Adrenal gland (tissue), 12 donors: ENCODE measurements around the gene STRA6. TPM values are rescaled to one million over a fixed set of nuclear protein-coding genes. Genes with fewer than 3 reads are reported as not detected.

Source experiments
- DNase-seq, 7 donors: peaks; one replicate each; pipeline ENCODE4 v3.0.0-alpha.2; 2019 to 2020
- H3K27ac ChIP-seq, 5 donors: fragments of 200-600 bp; sonication (generic) in 4 of 5; 1 replicate in 3 of 5; 2 replicates in 2 of 5; pipeline versions ENCODE4 v1.5.1 to v1.8.0; 2016 to 2020; ENCODE audit warnings: mild to moderate bottlenecking in 1 of 5
- H3K27me3 ChIP-seq: fragments of 200-600 bp; 2 replicates; pipeline ENCODE4 v1.8.0; 2021
- H3K36me3 ChIP-seq, 2 donors: fragments of 200-600 bp; replicated peaks in 1 of 2; 1 replicate in 1 of 2; 2 replicates in 1 of 2; pipeline versions ENCODE4 v1.5.1 to v1.8.0; 2018 to 2022
- H3K4me1 ChIP-seq, 2 donors: fragments of 200-600 bp; replicated peaks in 1 of 2; 1 replicate in 1 of 2; 2 replicates in 1 of 2; pipeline versions ENCODE4 v1.5.1 to v1.8.0; 2018 to 2021
- H3K4me3 ChIP-seq, 4 donors: fragments of 200-600 bp; sonication (generic) in 3 of 4; one replicate each; pipeline ENCODE4 v1.5.1; 2016 to 2018
- H3K9me3 ChIP-seq, 3 donors: fragments of 200-600 bp; sonication (generic) in 1 of 3; replicated peaks in 1 of 3; 1 replicate in 2 of 3; 2 replicates in 1 of 3; pipeline versions ENCODE4 v1.5.1 to v1.8.0; 2016 to 2021
- POLR2A ChIP-seq, 2 donors: fragments of 450-650 bp; IDR thresholded peaks; one replicate each; pipeline ENCODE4 v1.6.1; 2017; ENCODE audit warnings: antibody characterized with exemption in 2 of 2, mild to moderate bottlenecking in 2 of 2, moderate library complexity in 1 of 2
- whole genome bisulfite sequencing, 4 donors: extraction: QIAGEN DNeasy Blood & Tissue Kit in 2 of 4; methylation state at CpG; one replicate each; pipeline versions ENCODE4 v1.1.5 to v1.1.7; 2013 to 2017; 5-methylcytosine and 5-hydroxymethylcytosine counted together
- intact Hi-C, 2 donors: fragments of 100-400 bp; cut with DNase I; formaldehyde crosslinking; loops; one replicate each; pipeline versions ENCODE4 v1.14.1 to v1.15.0; 2022 to 2023
- polyA plus RNA-seq, 3 donors: library from polyadenylated mRNA; stranded (reverse); fragments of 200-250 nt in 2 of 3; fragments of 350-450 nt in 1 of 3; fragmentation: Illumina TruSeq in 1 of 3; extraction: RNeasy Lipid Tissue Mini Kit (QIAGEN cat#74804) in 1 of 3; gene quantifications; one replicate each; pipeline ENCODE4 v1.2.3, GENCODE V29; 2013 to 2014
- total RNA-seq, 9 donors: library from RNA; depleted of rRNA in 4 of 9; stranded (reverse); fragments of >200 nt in 4 of 9; fragments of 120-200 nt in 1 of 9; fragmentation: NEBNext Ultra II Directional in 1 of 9; extraction: Animal tissue kit (Norgen Biotek cat#: 25700) in 1 of 9; gene quantifications; one replicate each; pipeline versions ENCODE4 v1.1.0 to v1.2.4, GENCODE V29; 2013 to 2023
- TF ChIP-seq, protein P1 (sequence below), 6 experiments: fragments of 450-650 bp in 4 of 6; fragments of 200-600 bp in 2 of 6; sonication (generic) in 1 of 6; IDR thresholded peaks; 1 replicate in 5 of 6; 2 replicates in 1 of 6; pipeline versions ENCODE4 v1.5.1 to v1.8.0; 2016 to 2021; ENCODE audit warnings: antibody characterized with exemption in 6 of 6, mild to moderate bottlenecking in 2 of 6, moderate library complexity in 1 of 6
- donor health status: healthy with polysubstance abuse.
- donor health status: Bipolar disorder and iron deficiency.
- donor health status: DM: yes; HTN: yes; CAD: no.
- donor health status: DM: no; HTN: no; CAD: no.
- donor health status: DM: no; HTN: no; CAD: no.
- donor health status: DM: yes; HTN: yes; CAD: no.

STRA6 gene
- total and polyA plus RNA-seq, 12 donors = 0.22 to 12.6 (median 3.1) TPM; not detected in 2

DNA sequence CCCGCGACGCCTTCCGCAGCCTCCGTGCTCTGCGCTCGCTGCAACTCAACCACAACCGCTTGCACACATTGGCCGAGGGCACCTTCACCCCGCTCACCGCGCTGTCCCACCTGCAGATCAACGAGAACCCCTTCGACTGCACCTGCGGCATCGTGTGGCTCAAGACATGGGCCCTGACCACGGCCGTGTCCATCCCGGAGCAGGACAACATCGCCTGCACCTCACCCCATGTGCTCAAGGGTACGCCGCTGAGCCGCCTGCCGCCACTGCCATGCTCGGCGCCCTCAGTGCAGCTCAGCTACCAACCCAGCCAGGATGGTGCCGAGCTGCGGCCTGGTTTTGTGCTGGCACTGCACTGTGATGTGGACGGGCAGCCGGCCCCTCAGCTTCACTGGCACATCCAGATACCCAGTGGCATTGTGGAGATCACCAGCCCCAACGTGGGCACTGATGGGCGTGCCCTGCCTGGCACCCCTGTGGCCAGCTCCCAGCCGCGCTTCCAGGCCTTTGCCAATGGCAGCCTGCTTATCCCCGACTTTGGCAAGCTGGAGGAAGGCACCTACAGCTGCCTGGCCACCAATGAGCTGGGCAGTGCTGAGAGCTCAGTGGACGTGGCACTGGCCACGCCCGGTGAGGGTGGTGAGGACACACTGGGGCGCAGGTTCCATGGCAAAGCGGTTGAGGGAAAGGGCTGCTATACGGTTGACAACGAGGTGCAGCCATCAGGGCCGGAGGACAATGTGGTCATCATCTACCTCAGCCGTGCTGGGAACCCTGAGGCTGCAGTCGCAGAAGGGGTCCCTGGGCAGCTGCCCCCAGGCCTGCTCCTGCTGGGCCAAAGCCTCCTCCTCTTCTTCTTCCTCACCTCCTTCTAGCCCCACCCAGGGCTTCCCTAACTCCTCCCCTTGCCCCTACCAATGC lies 27.1 kb downstream of the STRA6 start:
- Histone ChIP-seq H3K36me3 (no peaks in the 10 kb centered on the region), H3K27ac (no peak overlapping the region), H3K27me3 (no peaks in the 10 kb centered on the region), H3K9me3 (no peaks in the 10 kb centered on the region), H3K4me3 (no peak overlapping the region), H3K4me1 (peaks cover 15 to 29% of the 10 kb centered on the region in 2 donors)
- 86 to 96% (median 91%) methylated on average over 26 to 45 of the region's 45 CpGs for WGBS, 4 donors
- intact Hi-C loops = no loop called here
- no peak for TF ChIP-seq POLR2A (IDR thresholded peaks at IDR 0.05)
- TF ChIP-seq, protein P1, sequence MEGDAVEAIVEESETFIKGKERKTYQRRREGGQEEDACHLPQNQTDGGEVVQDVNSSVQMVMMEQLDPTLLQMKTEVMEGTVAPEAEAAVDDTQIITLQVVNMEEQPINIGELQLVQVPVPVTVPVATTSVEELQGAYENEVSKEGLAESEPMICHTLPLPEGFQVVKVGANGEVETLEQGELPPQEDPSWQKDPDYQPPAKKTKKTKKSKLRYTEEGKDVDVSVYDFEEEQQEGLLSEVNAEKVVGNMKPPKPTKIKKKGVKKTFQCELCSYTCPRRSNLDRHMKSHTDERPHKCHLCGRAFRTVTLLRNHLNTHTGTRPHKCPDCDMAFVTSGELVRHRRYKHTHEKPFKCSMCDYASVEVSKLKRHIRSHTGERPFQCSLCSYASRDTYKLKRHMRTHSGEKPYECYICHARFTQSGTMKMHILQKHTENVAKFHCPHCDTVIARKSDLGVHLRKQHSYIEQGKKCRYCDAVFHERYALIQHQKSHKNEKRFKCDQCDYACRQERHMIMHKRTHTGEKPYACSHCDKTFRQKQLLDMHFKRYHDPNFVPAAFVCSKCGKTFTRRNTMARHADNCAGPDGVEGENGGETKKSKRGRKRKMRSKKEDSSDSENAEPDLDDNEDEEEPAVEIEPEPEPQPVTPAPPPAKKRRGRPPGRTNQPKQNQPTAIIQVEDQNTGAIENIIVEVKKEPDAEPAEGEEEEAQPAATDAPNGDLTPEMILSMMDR (IDR thresholded peaks at IDR 0.05) = no peak
- peak in 3 of 7 donors; percentile 10 to 46 (median 13) for DNase-seq

DNA sequence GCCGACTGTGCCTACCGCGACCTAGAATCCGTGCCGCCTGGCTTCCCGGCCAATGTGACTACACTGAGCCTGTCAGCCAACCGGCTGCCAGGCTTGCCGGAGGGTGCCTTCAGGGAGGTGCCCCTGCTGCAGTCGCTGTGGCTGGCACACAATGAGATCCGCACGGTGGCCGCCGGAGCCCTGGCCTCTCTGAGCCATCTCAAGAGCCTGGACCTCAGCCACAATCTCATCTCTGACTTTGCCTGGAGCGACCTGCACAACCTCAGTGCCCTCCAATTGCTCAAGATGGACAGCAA lies 27.7 kb downstream of the STRA6 start:
- TF ChIP-seq, protein P1 (IDR thresholded peaks at IDR 0.05) = no peak
- TF ChIP-seq POLR2A (IDR thresholded peaks at IDR 0.05) = no peak
- WGBS, 4 donors = 81 to 100% (median 86%) methylated on average over 4 to 14 of the region's 14 CpGs

DNA sequence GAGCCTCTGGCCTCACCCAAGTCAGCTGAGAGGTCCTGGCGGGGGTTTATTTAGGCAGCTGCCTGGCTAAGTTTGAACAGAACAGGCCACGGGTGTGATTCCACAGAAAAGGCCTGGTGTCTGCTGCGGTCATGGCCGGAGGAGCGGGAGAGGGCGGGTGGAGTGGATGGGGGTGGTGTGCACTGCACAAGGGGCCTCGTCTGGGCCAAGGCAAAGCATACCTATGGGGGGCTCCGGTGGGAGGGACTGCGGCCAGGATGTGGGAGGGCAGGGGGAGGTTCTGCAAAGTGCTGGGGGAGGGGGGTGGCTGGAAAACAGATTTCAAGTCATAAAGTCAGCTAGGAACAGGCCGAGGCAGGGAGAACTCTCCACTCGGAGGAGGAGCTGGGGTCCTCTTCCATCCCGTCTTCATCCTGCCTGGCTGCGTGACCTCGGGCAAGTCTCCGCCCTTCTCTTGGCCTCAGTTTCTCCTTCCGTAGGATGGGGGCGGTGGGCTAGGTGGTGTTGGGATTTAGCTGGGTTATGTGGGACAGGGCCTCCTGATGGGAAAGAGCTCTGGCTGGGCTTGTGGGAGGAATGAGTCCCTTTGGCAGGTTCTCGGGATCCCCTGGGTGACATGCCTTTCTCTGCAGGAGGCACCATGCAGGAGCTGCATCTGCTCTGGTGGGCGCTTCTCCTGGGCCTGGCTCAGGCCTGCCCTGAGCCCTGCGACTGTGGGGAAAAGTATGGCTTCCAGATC lies 28.2 kb downstream of the STRA6 start:
- peak overlapping the region in 1 of 4 donors; percentile 38 for H3K4me3 ChIP-seq
- peaks cover 10 to 17% of the 10 kb centered on the region in 2 donors for H3K4me1 ChIP-seq
- 72 to 84% (median 78%) methylated on average over 9 to 20 of the region's 20 CpGs for WGBS, 4 donors
- DNase-seq = peak in 2 of 7 donors; percentile 20 to 48
- intact Hi-C loops = no loop called here
- H3K36me3 ChIP-seq = no peaks in the 10 kb centered on the region
- TF ChIP-seq, protein P1 (IDR thresholded peaks at IDR 0.05) = no peak
- no peak for TF ChIP-seq POLR2A (IDR thresholded peaks at IDR 0.05)
- H3K9me3 ChIP-seq = no peaks in the 10 kb centered on the region
- H3K27ac ChIP-seq = peak overlapping the region in 2 of 5 donors; percentile 47 to 77
- no peaks in the 10 kb centered on the region for H3K27me3 ChIP-seq

More for the DNA sequence above, 27.7 kb downstream of the STRA6 start:
- Histone ChIP-seq H3K9me3 (no peaks in the 10 kb centered on the region), H3K36me3 (no peaks in the 10 kb centered on the region), H3K4me3 (peak overlapping the region in 1 of 4 donors; percentile 38), H3K27ac (peak overlapping the region in 1 of 5 donors; percentile 77), H3K27me3 (no peaks in the 10 kb centered on the region), H3K4me1 (peaks cover 14 to 22% of the 10 kb centered on the region in 2 donors)
- peak in 3 of 7 donors; percentile 13 to 44 (median 15) for DNase-seq
- intact Hi-C loops = no loop called here
